Measurements from ENCODE around the gene TYMP. TPM values are rescaled to one million over a fixed set of nuclear protein-coding genes. Genes with fewer than 3 reads are reported as not detected.

TYMP gene
- polyA plus RNA-seq, 2 of the 4 experiments (the other 2 are of a cell fraction), result 5.9 to 9.0 TPM

DNA sequence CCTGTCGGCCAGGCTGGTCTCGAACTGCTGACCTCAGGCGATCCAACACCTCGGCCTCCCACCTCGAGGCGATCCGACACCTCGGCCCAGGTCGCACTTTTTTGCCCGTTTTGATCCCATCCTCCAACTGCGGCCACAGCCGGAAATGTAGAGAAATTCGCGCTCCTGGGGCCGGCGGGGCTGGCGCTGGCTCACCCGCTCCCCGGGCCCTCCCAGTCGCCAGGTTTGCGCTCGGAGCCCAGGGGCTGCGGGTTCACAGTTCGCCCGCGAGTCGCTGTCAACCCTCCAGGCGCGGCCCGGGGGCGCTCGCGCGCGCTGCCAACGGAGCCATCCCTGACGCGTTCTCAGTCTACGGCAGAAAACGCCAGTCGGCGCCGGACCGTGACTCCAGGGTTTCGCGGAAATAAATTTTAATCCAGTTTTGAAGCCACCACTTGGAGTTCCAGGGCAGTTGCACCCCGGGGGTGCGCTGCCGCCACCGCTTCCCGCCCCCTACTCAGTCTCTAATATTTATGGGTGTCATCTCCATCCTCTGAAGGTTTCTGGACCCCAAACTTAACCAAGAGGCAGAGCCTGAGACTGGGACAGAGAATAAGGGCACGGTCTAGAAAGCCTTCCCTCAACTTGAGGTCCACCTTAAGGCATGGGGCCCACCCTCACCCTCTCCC, 14.4 kb upstream of the TYMP start:
- CTCF ChIA-PET, result interaction anchor here (0.9 to 4.5 kb wide), 8 partner anchors 14 to 77 kb away, joined by 3 to 25 read pairs (median 5); partner anchors contain the start of genes SCO2 and SYCE3
- FAIRE-seq, result no peak
- POLR2A ChIA-PET, result interaction anchor here (1.4 kb wide), 1 partner anchor 12 kb away, joined by 4 read pairs; no protein-coding TSS in a partner anchor
- Histone ChIP-seq H3K27ac (peak overlapping the region; percentile 82 to 84), H3K9me3 (no peaks in the 10 kb centered on the region), H3K4me2 (peak overlapping the region; percentile 68), H3K4me3 (peak overlapping the region; percentile 24; the same call in 1 of the 3 replicates), H3K4me1 (peaks cover 57% of the 10 kb centered on the region)
- peak; percentile 82 to 85 for DNase-seq (ENCODE audit: low read depth in 1 of 2, low spot score in 1 of 2)
- ATAC-seq, result peak; percentile 74 to 89
- WGBS (ENCODE audit: missing lambda C conversion rate), result 6% methylated on average over 15 of the region's 52 CpGs
- TF ChIP-seq, protein P1, sequence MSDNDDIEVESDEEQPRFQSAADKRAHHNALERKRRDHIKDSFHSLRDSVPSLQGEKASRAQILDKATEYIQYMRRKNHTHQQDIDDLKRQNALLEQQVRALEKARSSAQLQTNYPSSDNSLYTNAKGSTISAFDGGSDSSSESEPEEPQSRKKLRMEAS (IDR thresholded peaks at IDR 0.05), result peak; percentile 46; the same call in 1 of the 2 replicates
- TF ChIP-seq SREBF2 (IDR thresholded peaks at IDR 0.05) (no peak), ESRRA (IDR thresholded peaks at IDR 0.05; ENCODE audit: borderline replicate concordance, low read length) (no peak), RAD21 (conservative IDR thresholded peaks at IDR 0.05 in 1 of 2, IDR thresholded peaks at IDR 0.05 in 1 of 2) (peak; percentile 26 to 44; a peak in 4 of 5 replicates), SMC3 (IDR thresholded peaks at IDR 0.05) (peak; percentile 62), FOSL2 (IDR thresholded peaks at IDR 0.05) (no peak), FOSL2 (CRISPR knock-in tag; IDR thresholded peaks at IDR 0.05) (no peak)
- TF ChIP-seq, protein P2, sequence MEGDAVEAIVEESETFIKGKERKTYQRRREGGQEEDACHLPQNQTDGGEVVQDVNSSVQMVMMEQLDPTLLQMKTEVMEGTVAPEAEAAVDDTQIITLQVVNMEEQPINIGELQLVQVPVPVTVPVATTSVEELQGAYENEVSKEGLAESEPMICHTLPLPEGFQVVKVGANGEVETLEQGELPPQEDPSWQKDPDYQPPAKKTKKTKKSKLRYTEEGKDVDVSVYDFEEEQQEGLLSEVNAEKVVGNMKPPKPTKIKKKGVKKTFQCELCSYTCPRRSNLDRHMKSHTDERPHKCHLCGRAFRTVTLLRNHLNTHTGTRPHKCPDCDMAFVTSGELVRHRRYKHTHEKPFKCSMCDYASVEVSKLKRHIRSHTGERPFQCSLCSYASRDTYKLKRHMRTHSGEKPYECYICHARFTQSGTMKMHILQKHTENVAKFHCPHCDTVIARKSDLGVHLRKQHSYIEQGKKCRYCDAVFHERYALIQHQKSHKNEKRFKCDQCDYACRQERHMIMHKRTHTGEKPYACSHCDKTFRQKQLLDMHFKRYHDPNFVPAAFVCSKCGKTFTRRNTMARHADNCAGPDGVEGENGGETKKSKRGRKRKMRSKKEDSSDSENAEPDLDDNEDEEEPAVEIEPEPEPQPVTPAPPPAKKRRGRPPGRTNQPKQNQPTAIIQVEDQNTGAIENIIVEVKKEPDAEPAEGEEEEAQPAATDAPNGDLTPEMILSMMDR (IDR thresholded peaks at IDR 0.05), result peak; percentile 61

DNA sequence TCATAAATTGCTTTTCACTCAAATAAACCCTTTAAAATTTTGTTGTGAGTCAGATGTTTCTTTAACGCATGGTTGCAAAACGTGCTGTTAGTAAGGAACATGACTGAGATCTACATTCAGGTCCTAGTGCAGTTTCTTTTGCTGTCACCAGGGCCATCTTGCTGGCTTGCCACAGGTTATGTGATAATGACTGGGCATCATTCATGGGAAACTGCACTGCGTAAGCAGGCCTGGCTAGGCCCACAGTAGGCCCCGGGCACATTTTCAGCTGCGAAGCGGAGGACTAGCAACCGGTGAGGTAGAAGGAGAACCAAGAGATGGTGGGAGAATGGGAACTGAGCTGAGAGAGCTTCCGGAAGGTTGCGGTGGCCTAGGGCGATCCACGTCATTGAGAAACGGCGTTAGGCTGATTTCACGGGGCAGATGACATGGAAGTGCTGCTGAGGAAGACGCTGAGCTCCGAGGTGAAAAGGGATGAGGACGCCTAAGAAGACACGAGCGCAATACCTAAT, 12.7 kb upstream of the TYMP start:
- Histone ChIP-seq H3K4me2 (no peak overlapping the region), H3K4me3 (no peak overlapping the region), H3K27ac (peak overlapping the region; percentile 76 to 92; a peak in 4 of 6 replicates), H3K4me1 (peaks cover 69% of the 10 kb centered on the region), H3K9me3 (no peaks in the 10 kb centered on the region)
- FAIRE-seq (no peak), DNase-seq (ENCODE audit: low read depth in 1 of 2, low spot score in 1 of 2) (no peak), ATAC-seq (no peak)
- POLR2A ChIA-PET, result interaction anchor here (1.0 kb wide), 1 partner anchor 10 kb away, joined by 3 read pairs; no protein-coding TSS in a partner anchor
- no peak for TF ChIP-seq JUN (IDR thresholded peaks at IDR 0.05)
- TF ChIP-seq, protein P3, sequence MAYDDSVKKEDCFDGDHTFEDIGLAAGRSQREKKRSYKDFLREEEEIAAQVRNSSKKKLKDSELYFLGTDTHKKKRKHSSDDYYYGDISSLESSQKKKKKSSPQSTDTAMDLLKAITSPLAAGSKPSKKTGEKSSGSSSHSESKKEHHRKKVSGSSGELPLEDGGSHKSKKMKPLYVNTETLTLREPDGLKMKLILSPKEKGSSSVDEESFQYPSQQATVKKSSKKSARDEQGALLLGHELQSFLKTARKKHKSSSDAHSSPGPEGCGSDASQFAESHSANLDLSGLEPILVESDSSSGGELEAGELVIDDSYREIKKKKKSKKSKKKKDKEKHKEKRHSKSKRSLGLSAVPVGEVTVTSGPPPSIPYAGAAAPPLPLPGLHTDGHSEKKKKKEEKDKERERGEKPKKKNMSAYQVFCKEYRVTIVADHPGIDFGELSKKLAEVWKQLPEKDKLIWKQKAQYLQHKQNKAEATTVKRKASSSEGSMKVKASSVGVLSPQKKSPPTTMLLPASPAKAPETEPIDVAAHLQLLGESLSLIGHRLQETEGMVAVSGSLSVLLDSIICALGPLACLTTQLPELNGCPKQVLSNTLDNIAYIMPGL (CRISPR knock-in tag; IDR thresholded peaks at IDR 0.05; ENCODE audit: borderline replicate concordance), result no peak
- TF ChIP-seq HEYL (CRISPR knock-in tag; IDR thresholded peaks at IDR 0.05), result no peak
- TF ChIP-seq CBX8 (IDR thresholded peaks at IDR 0.05), result no peak
- TF ChIP-seq, protein P4, sequence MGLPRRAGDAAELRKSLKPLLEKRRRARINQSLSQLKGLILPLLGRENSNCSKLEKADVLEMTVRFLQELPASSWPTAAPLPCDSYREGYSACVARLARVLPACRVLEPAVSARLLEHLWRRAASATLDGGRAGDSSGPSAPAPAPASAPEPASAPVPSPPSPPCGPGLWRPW (IDR thresholded peaks at IDR 0.05), result no peak
- no peak for TF ChIP-seq RNF2 (IDR thresholded peaks at IDR 0.05; ENCODE audit: borderline replicate concordance, low read depth)
- no peak for TF ChIP-seq HOXB5 (CRISPR knock-in tag; IDR thresholded peaks at IDR 0.05)
- TF ChIP-seq HDAC2 (IDR thresholded peaks at IDR 0.05), result no peak
- no peak for TF ChIP-seq SMC3 (IDR thresholded peaks at IDR 0.05)
- TF ChIP-seq EP300 (IDR thresholded peaks at IDR 0.05), result no peak
- TF ChIP-seq NPAS2 (CRISPR knock-in tag; IDR thresholded peaks at IDR 0.05; ENCODE audit: borderline replicate concordance), result no peak
- TF ChIP-seq ZC3H11A (IDR thresholded peaks at IDR 0.05), result no peak
- TF ChIP-seq KDM1A (IDR thresholded peaks at IDR 0.05; ENCODE audit: low read depth), result no peak
- no peak for TF ChIP-seq FOSL2 (IDR thresholded peaks at IDR 0.05)
- TF ChIP-seq FOSL2 (CRISPR knock-in tag; IDR thresholded peaks at IDR 0.05), result no peak
- TF ChIP-seq ZFP36 (IDR thresholded peaks at IDR 0.05; ENCODE audit: borderline replicate concordance, partially characterized antibody), result no peak
- TF ChIP-seq CHD4 (IDR thresholded peaks at IDR 0.05; ENCODE audit: borderline replicate concordance), result no peak
- no peak for TF ChIP-seq ZNF302 (CRISPR knock-in tag; IDR thresholded peaks at IDR 0.05)
- TF ChIP-seq JUNB (IDR thresholded peaks at IDR 0.05), result no peak
- CTCF ChIA-PET, result interaction anchor here (4.5 kb wide), 1 partner anchor 21 kb away, joined by 25 read pairs; the partner anchor contains the start of gene SYCE3
- WGBS (ENCODE audit: missing lambda C conversion rate), result 90% methylated on average over 19 of the region's 19 CpGs

Measured in A549 (cell line).